Measurements from ENCODE around the gene OTUD5. TPM values are rescaled to one million over a fixed set of nuclear protein-coding genes. Genes with fewer than 3 reads are reported as not detected.

OTUD5 gene
- total RNA-seq, 1 experiment from 2014 or later: 62.5 TPM

DNA sequence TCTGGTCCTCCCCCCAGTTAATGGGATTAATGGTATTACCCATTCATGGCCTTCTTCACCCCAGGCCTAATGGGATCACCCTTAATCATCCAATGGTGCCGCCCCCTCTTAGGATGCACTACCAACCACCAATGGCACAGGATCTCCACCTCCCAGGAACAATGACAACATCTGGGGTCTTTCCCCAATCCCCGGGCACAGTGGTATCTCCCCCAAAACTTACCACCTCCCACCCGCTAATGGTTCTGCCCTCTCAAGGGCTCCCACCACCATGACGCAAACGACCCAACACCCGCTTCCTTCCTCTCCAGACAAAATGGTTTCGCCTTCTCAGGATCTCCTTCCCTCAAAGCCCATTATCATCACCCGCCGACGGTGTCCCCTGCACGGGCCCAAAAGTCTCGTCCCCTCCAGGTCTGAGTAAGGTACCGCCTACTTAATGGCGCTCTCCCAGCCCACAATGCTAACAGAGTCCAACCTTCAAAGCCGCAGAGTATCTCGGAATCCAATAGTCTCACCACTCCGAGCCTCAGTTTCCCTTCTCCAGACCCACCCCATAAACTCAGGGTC is 44.2 kb upstream of the OTUD5 start:
- no peak overlapping the region for H2BK12ac ChIP-seq (ENCODE audit: insufficient read length, low read depth, low read length)
- H2AK5ac ChIP-seq (ENCODE audit: insufficient read length, low read length): no peak overlapping the region
- WGBS (ENCODE audit: extremely low coverage, insufficient read length, low lambda C conversion rate): no CpG with 5 or more reads among the region's 17 CpGs

More for the DNA sequence above, 44.2 kb upstream of the OTUD5 start:
- peak overlapping the region; percentile 64 for H3K14ac ChIP-seq (ENCODE audit: insufficient read depth, low read length)
- no peak overlapping the region for H3K4ac ChIP-seq (ENCODE audit: low read depth, low read length)
- H3K9ac ChIP-seq (ENCODE audit: extremely low read depth, insufficient read length, low read length): peak overlapping the region; percentile 93
- no peaks in the 10 kb centered on the region for H3K9me3 ChIP-seq (ENCODE audit: control insufficient read depth, low read depth, low read length)
- H2BK15ac ChIP-seq (ENCODE audit: low read depth, low read length): no peak overlapping the region
- Mint-ChIP-seq H3K4me3 (peak overlapping the region; percentile 96 to 98), H3K36me3 (ENCODE audit: insufficient read depth in 1 of 3, low read depth in 3 of 3) (peaks cover 31 to 43% (median 42%) of the 10 kb centered on the region in 3 experiments; a peak in 6 of 7 replicates), H3K9me3 (peaks cover 57 to 74% of the 10 kb centered on the region in 2 experiments), H3K27me3 (ENCODE audit: low read depth) (no peaks in the 10 kb centered on the region; the same call in 1 of the 2 replicates), H3K27ac (peak overlapping the region; percentile 98 to 99 (median 98)), H3K4me1 (peaks cover 0 to 13% of the 10 kb centered on the region in 2 experiments; a peak in 2 of 4 replicates)
- no peaks in the 10 kb centered on the region for H3K23me2 ChIP-seq (ENCODE audit: insufficient read length, low read depth, low read length, poor library complexity, severe bottlenecking)
- peak overlapping the region; percentile 82 for H4K5ac ChIP-seq (ENCODE audit: insufficient read length, low read depth, low read length)
- peaks cover 2% of the 10 kb centered on the region; the same call in 1 of the 2 replicates for H3K79me2 ChIP-seq (ENCODE audit: insufficient read depth, low read length)
- H4K8ac ChIP-seq (replicated peaks; ENCODE audit: insufficient read length, low read depth, low read length): no peak overlapping the region
- H3K4me1 ChIP-seq (ENCODE audit: insufficient read depth, low read length): no peaks in the 10 kb centered on the region
- H3K79me1 ChIP-seq (ENCODE audit: insufficient read depth, low read depth, low read length, poor library complexity, severe bottlenecking): peaks cover 2% of the 10 kb centered on the region
- H2BK120ac ChIP-seq (ENCODE audit: low read depth, low read length, poor library complexity, severe bottlenecking): no peak overlapping the region
- H3K18ac ChIP-seq (ENCODE audit: insufficient read length, low read depth, low read length): peak overlapping the region; percentile 88
- H4K91ac ChIP-seq (ENCODE audit: insufficient read length, low read depth, low read length): no peak overlapping the region
- peak overlapping the region; percentile 84 for H3K4me2 ChIP-seq (ENCODE audit: insufficient read depth, insufficient read length, low read length)
- H3T11ph ChIP-seq (ENCODE audit: low read length): no peak overlapping the region
- peaks cover 2% of the 10 kb centered on the region for H4K20me1 ChIP-seq (ENCODE audit: control insufficient read depth, insufficient read depth, insufficient read length)
- no peak overlapping the region for H2BK20ac ChIP-seq (ENCODE audit: low read depth, low read length, poor library complexity, severe bottlenecking)
- no peaks in the 10 kb centered on the region for H3K27me3 ChIP-seq (ENCODE audit: insufficient read depth, low read length)
- H3K23ac ChIP-seq (ENCODE audit: insufficient read length, low read depth, low read length): no peak overlapping the region
- DNase-seq: peak; percentile 50
- H3K27ac ChIP-seq (ENCODE audit: insufficient read length, low read depth, low read length): peak overlapping the region; percentile 98
- TF ChIP-seq, protein P1, sequence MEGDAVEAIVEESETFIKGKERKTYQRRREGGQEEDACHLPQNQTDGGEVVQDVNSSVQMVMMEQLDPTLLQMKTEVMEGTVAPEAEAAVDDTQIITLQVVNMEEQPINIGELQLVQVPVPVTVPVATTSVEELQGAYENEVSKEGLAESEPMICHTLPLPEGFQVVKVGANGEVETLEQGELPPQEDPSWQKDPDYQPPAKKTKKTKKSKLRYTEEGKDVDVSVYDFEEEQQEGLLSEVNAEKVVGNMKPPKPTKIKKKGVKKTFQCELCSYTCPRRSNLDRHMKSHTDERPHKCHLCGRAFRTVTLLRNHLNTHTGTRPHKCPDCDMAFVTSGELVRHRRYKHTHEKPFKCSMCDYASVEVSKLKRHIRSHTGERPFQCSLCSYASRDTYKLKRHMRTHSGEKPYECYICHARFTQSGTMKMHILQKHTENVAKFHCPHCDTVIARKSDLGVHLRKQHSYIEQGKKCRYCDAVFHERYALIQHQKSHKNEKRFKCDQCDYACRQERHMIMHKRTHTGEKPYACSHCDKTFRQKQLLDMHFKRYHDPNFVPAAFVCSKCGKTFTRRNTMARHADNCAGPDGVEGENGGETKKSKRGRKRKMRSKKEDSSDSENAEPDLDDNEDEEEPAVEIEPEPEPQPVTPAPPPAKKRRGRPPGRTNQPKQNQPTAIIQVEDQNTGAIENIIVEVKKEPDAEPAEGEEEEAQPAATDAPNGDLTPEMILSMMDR (conservative IDR thresholded peaks at IDR 0.05): no peak
- peak overlapping the region; percentile 19 for H2BK5ac ChIP-seq (ENCODE audit: insufficient read length, low read length)
- no peak overlapping the region for H2AFZ ChIP-seq (ENCODE audit: low read length)
- H3K56ac ChIP-seq (ENCODE audit: insufficient read length, low read depth, low read length): peak overlapping the region; percentile 76
